DOHH2 (cell line): ENCODE measurements around the gene LMO2.

ENCODE experiments used
- CTCF ChIP-seq: fragments of 200-600 bp; sonication (generic); IDR thresholded peaks from one replicate; pipeline ENCODE4 v1.5.1; 2014; ENCODE audit warnings: antibody characterized with exemption, mild to moderate bottlenecking, low read depth, low read length; ENCODE audit not compliant: poor library complexity, severe bottlenecking
- EZH2phosphoT487 ChIP-seq: fragments of 200-600 bp; sonication (generic); IDR thresholded peaks from 2 replicates; pipeline ENCODE4 v1.6.1; 2017; ENCODE audit warnings: borderline replicate concordance, mild to moderate bottlenecking, antibody characterized with exemption, low read length, moderate library complexity, mixed read lengths

DNA sequence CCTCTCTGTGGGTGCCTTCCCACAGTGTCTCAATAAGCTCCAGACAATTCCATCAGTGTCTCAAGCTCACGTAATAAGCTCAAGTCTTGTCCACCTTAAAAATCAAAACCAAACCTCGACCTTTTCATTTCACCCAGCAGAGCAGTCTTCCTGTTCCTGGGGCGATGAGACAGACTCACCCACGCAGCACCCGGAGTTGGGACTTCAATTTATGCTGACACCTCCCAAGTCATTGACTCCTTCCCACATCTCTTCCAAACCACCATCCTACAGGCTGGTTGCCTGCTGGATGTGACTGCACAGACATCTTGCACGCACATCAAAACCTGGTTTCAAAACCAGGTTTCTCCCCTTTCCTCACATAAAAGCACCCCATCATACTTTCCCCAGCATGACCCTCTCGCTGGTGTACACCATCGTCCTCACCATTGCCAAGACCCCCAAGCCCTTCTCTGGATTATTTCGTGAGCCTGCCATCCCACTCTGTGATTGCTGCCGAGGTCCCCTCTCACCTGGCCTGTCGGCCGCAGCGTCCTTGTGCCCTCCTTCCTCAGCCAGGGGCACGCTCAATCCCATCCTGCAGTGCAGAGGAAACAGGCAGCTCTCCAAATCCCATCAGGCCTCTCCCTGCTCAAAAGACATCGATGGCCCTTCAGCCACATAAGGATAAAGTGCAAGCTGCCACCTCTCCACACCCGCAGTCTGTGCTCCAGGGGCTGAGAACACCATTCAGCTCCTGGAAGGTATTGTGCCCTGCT, 72.4 kb downstream of the LMO2 start:
- no peak for TF ChIP-seq CTCF
- no peak for TF ChIP-seq EZH2phosphoT487
